GM12801 (cell line): Measurements from ENCODE around the gene MAP3K2.

Experiments used
- CTCF ChIP-seq: IDR thresholded peaks from one replicate; pipeline ENCODE4 v1.5.1; 2011; ENCODE audit warnings: control low read depth; ENCODE audit not compliant: insufficient read length; ENCODE audit errors: extremely low read depth

MAP3K2 gene

DNA sequence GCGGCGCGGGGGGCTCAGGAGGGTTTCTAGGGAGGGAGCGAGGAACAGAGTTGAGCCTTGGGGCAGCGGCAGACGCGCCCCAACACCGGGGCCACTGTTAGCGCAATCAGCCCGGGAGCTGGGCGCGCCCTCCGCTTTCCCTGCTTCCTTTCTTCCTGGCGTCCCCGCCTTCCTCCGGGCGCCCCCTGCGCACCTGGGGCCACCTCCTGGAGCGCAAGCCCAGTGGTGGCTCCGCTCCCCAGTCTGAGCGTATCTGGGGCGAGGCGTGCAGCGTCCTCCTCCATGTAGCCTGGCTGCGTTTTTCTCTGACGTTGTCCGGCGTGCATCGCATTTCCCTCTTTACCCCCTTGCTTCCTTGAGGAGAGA is 35.7 kb upstream of the MAP3K2 start:
- TF ChIP-seq CTCF, result no peak

- TF ChIP-seq CTCF, result no peak
Measured at GRCh38 chr2:127422559-127423477, 35.0 kb upstream of the MAP3K2 start.

DNA sequence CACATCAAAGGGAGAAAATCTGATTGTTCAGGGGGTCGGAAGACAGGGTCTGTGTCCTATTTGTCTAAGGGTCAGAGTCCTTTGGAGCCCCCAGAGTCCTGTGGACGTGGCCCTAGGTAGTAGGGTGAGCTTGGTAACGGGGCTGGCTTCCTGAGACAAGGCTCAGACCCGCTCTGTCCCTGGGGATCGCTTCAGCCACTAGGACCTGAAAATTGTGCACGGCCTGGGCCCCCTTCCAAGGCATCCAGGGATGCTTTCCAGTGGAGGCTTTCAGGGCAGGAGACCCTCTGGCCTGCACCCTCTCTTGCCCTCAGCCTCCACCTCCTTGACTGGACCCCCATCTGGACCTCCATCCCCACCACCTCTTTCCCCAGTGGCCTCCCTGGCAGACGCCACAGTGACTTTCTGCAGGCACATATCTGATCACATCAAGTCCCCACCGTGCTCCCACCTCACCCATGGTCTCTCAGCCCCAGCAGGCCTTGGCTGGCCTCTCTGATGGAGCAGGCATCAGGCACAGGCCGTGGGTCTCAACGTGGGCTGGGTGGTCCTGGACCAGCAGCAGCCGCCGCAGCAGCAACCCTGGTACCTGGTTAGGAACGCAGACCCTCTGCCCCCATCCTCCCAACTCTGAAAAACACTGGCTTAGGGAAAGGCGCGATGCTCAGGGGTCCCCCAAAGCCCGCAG is 34.2 kb upstream of the MAP3K2 start:
- no peak for TF ChIP-seq CTCF

GRCh38 chr2:127421116-127421800 is 33.5 kb upstream of the MAP3K2 start:
- TF ChIP-seq CTCF, result no peak

GRCh38 chr2:127420039-127420864 is 32.5 kb upstream of the MAP3K2 start:
- TF ChIP-seq CTCF, result no peak

DNA sequence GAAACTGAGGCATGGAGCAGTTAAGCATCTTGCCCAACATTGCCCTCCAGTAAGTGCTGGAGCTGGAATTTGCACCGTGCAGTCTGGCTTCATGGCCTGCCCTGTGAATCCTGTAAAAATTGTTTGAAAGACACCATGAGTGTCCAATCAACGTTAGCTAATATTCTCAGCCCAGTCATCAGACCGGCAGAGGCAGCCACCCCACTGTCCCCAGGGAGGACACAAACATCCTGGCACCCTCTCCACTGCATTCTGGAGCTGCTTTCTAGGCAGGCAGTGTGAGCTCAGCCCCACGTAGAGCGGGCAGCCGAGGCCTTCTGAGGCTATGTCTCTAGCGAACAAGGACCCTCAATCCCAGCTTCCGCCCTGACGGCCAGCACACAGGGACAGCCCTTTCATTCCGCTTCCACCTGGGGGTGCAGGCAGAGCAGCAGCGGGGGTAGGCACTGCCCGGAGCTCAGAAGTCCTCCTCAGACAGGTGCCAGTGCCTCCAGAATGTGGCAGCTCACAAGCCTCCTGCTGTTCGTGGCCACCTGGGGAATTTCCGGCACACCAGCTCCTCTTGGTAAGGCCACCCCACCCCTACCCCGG is 31.8 kb upstream of the MAP3K2 start:
- TF ChIP-seq CTCF, result no peak

DNA sequence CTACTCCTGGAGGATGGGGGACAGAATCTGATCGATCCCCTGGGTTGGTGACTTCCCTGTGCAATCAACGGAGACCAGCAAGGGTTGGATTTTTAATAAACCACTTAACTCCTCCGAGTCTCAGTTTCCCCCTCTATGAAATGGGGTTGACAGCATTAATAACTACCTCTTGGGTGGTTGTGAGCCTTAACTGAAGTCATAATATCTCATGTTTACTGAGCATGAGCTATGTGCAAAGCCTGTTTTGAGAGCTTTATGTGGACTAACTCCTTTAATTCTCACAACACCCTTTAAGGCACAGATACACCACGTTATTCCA is 31.3 kb upstream of the MAP3K2 start:
- no peak for TF ChIP-seq CTCF
